HG03439 (cell line): Measurements from ENCODE around the gene SLC7A9.

Source experiments
- ATAC-seq: cut with Tn5 transposase; IDR thresholded peaks from one replicate; pipeline ENCODE4 v1.9.1; 2021; ENCODE audit warnings: mild to moderate bottlenecking, moderate library complexity; ENCODE audit not compliant: unreplicated experiment

Gene SLC7A9

DNA sequence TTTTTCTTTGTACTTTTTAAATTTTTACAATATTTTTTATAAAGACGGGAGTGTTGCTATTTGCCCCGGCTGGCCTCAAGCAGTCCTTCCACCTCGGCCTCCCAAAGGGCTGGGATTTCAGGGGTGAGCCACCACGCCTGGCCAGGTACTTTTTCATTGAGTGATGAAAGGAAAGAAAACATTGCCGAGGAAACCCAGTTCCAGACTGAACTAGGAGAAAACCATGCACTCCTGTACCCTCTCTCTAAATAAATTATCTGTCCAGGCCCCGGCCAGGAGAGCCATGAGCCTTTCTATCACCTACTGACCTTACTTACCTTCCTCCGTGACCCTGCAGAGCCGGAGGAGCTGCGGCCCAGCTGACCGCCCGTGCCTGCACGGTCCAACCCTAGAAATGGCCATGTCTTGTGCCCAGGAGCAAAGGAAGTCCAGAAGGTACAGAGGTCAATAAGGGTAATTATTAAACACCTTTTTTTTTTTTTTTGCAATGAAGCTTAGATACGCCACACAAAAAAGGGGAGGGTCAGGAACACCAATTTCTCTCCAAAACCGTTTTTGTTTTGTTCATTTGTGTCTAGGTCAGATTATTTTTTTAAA is at the start of gene SLC7A9:
Gene SLC7A9, minus strand, starts transcription at position 399 of the 597 bp plus-strand sequence. CDS start 1,233 bp downstream, outside the sequence.
- no peak for ATAC-seq

- no peak for ATAC-seq
Observed at GRCh38 chr19:32919365-32919764, 49.8 kb upstream of the SLC7A9 start.

GRCh38 chr19:32917616-32917996 is 48.0 kb upstream of the SLC7A9 start:
- ATAC-seq: no peak

DNA sequence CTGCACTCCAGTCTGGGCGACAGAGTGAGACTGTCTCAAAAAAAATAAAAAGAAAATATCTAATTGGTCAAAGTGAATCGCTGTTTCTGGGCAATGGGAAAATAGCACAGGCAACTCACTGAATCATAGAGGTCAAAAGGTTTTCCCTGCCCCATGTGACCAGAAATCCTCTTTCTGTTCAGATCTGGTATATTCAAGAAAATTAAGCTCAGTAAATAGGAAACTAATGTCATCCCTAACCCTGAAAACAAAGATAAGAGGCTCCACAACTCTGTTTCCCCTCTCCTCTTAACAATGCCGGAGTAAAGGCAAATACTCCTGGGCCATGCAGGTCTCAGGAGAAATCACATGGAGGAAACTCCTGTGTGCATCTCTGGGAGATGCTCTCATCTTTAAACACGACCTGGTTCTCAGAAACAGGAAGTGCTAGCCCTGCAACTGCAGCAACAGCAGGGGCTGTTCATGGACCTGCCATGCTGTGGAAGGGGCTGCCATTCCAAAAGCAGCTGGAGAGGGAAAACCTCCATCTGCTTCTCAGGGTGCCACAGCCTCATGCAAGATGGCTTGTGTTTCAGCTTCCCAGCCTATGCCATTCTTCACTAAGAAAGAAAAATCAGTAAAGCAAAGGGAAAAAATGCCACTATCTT is 47.5 kb upstream of the SLC7A9 start:
- ATAC-seq: no peak

DNA sequence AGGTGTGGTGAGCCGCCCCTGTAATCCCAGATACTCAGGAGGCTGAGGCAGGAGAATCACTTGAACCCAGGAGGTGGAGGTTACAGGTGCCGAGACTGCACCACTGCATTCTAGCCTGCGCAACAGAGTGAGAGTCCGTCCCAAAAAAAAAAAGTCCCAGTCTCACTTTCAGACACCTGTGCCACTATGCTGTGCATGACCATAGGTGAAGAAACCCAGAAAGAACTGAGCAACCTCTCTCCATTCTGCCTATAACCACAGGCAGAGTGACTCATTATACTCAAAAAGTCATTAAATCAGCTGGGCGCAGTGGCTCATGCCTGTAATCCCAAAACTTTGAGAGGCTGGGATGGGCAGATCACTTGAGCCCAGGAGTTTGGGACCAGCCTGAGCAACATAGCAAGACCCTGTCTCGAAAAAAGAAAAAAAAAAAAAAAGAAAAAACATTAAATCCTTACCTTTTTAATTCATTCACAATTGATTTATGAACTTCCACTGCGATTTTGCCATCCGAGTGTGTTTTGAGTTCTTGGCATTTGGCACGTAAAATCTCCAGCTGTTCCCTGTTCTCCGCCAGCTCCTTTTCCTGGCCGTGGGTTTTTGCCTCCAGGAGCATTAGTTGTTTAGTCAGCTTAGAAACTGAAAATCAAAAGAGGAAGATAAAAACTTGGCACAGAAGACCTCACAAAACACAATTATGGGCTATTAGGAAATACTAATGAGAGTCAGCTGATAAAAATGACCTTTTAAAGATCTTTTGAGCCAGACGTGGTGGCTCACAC is 45.5 kb upstream of the SLC7A9 start:
- no peak for ATAC-seq

DNA sequence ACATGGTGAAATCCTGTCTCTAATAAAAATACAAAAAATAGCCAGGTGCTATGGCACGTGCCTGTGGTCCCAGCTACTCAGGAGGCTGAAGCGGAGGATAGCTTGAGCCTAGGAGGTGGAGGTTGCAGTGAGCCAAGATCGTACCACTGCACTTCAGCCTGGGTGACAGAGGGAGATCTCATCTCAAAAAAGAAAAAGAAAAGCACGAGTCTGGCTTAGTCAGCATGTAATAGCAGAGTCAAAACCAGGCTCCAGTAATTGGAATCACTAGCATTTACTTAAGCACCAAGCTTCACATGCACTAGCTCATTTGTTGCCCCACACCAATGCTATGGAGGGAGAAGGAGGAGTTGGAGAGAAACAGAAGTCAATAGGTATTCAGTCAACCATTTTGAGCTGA is 41.9 kb upstream of the SLC7A9 start:
- ATAC-seq: no peak

- ATAC-seq: no peak
Observed at GRCh38 chr19:32910874-32911273, 41.3 kb upstream of the SLC7A9 start.

DNA sequence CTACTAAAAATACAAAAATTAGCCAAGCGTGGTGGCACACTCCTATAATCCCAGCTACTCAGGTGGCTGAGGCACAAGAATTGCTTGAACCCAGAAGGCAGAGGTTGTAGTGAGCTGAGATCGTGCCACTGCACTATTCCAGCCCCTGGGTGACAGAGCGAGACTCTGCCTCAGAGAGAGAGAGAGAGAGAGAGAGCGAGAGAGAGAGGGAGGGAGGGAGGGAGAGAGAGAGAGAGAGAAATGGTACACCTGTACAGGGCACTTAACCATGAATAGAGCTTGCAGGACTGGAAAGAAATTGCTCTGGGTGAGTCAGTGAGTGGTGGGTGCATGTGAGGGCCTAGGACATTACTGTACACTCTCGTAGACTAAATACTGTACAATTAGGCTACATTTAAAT is 40.5 kb upstream of the SLC7A9 start:
- no peak for ATAC-seq

DNA sequence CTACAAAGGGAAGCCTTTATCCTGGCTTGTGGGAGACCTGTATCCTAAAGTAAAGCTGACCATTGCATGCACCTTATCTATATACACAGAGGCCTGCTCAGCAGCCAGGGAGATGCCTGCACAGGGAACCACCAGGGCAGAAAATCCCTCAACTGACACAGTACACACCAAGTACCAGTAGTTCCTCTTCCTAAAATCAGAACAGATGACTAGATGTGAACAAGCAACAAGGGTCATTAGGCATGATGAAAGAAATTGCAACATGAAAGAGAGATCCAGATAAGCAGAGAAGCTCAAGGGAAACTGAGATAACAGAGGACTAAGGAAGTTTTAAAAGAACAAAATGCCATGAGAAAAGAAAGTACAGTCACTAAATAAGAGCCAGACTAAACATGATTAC is 39.7 kb upstream of the SLC7A9 start:
- no peak for ATAC-seq

GRCh38 chr19:32908641-32909190 is 39.1 kb upstream of the SLC7A9 start:
- no peak for ATAC-seq

DNA sequence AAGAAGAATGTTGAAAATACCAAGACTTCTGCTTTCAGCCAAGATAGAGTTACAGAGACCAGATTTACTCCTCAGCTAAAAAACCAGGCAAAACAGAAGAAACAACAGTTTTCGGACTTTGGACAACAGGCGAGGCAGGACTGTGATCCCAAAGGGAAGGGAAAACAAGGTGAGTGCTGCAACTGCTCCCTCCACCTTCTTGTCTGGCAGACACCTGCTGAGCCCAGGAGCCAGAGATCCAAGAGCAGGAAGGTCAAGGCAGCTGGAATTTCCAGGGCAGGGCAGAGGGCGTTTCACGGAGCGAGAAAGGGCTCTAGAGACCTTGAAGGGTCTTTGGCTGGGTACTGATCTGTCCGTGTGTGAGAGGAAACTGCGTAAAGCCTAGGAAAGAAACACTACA is 32.9 kb upstream of the SLC7A9 start:
- no peak for ATAC-seq

- ATAC-seq: no peak
Observed at GRCh38 chr19:32901504-32902161, 32.1 kb upstream of the SLC7A9 start.

DNA sequence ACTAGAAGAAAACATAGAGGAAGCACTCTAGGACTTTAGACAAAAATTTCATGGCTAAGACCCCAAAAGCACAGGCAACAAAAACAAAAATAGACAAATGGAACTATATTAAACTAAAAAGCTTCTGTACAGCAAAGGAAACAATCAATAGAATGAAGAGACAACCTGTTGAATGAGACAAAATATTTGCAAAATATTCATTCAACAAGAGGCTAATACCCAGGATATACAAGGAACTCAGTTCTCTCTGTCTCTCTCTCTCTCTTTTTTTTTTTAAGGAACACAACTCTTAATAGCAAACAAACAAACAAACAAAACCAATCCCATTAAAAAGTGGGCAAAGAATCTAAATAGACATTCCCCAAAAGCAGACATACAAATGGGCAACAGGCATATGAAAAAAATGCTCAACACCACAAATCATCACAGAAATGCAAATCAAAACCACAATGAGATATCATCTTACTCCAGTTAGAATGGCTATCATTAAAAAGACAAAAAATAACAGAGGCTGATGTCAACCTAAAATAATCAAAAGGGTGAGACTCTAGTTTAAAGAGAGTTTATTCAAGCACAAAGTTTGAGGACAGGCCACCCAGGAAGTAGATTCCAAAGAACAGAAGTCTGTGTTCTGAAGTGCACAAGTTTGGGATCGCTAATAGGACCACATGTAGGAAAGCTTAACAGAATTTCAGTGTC is 27.1 kb upstream of the SLC7A9 start:
- no peak for ATAC-seq

DNA sequence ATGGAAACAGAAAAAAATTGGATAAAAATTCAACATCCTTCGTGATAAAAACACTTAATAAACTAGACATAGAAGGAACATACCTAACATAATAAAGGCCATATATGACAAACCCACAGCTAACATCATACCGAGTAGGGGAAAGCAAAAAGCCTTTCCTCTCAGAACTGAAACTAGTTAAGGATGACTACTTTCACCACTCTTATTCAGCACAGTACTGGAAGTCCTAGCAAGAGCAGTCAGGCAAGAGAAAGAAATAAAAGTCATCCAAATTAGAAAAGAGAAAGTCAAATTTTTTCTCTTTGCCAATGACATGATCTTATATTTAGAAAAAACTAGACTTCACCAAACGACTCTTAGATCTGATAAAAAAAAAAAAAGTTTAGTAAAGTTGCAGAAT is 25.8 kb upstream of the SLC7A9 start:
- no peak for ATAC-seq

DNA sequence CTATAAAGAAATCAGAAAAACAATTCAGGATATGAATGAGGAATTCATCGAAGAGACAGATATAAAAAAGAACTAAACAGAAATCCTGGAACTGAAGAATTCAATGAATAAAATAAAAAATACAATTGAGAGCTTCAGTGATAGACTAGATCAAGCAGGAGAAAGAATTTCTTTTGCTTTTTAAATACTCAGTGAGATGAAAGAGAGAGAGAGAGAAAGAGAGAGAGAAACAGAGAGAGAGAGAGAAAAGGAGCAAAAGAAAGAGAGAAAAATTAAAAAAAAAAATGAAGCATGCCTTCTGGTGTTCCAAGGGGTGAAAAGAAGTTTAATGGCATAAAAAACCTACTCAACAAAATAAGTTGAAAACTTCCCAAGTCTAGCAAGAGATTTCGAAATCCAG is 22.0 kb upstream of the SLC7A9 start:
- ATAC-seq: no peak

- no peak for ATAC-seq
Observed at GRCh38 chr19:32890841-32891240, 21.3 kb upstream of the SLC7A9 start.

DNA sequence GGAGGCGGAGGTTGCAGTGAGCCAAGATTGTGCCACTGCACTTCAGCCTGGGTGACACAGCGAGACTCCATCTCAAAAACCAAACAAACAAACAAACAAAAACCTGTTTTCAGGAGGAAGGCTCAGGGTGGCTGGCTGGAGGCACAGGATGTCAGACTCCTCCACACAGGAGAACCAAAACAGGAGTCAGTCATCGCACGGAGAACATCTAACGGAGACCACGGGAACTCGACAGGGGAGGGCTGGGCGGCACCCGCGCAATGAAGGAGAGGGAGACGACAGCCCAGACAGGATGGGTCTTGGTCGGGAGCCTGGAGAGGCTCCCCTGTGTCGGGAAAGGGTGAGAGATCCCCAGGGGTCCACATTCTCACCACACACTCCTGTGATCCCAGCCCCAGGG is 20.8 kb upstream of the SLC7A9 start:
- ATAC-seq: no peak

DNA sequence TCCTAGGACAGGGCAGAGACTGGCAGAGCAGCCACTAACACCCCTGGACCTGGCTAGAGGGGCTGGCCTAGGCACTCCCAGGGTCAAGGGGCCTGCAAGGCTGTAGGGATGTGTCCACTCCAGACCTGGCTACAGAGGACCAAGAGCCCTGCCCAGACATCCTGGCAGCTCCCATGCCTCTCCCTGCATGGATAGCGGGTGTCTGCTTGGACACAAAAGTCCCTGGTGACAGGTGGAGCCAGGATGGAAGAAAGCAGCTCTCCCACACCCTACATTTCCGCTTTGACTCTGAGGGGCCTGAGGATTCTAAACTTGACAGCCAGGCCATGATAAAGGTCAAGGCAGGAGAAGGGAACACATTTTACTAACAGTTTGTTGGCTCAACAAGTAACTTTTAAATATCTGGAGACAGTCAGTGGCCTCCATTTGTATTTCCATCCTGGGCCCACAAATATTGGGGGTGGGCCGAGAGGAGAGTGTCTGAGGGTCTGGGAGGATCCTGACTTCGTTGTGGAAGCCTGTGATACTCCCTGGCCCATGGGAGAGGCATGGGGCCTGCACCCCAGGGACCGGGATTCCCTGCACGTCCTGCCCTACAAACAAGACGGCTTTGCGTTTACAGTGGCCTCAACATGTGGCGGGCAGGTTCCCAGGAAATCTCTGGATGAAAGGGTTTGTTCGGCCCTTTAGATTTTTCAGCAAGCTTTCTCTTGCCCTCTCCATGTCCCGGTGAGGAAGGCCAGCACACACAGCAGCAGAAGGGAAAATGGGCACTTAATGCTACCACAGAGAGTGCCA is 19.8 kb upstream of the SLC7A9 start:
- no peak for ATAC-seq

DNA sequence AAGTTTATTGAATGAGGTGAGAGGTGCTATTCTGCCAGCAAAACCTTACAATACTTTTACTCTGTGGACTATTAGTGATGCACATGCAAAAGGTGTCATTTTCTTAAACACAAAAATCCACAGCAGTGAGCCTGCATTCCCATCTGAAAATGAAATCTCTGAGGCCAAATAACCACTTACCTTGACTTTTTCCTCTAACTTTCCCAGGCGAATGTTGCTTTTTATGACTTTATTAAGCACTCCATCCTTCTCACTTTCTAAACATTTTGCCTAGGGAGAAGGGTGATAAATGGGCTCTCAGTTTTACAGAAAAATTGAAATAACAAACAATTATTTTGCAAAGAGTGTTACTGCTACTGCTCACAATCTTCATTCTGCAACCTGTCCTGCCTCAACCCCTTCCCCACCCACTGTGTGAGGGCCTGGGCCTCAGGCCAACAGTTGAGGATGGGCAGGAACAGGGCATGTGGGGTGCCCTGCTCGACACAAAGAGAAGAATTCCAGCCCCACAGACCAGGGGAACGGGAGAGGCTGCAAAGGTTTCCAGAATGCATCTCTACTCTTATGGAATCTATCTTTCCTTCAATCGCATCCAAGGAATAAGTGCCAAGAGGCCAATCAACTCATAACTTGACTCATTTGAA is 18.1 kb upstream of the SLC7A9 start:
- ATAC-seq: no peak

DNA sequence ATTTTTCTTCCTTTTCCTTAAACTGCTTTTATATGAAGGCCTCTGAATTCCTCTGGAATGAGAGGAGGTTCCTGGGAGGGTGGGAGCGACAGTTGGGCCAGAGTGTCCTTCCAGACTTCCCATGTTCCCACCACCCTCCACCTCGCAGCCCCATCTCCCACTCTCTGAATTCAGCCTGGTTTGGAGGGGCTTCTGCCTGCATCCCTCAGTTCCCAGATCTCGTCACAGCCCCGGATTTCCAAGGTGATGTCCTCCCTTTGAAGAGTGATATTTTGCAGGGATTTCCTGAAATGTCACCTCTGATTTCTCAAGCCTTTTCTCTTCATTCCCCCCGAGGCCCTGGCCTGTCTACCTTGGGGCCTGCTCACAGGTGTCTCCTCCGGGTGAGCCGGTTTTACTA is 16.7 kb upstream of the SLC7A9 start:
- no peak for ATAC-seq
